Right lobe of liver (tissue), 4 donors: ENCODE data around the gene PRKCA.

Experiments used
- CTCF ChIP-seq, 4 donors: fragments of 200-600 bp in 3 of 4; fragments of 450-650 bp in 1 of 4; IDR thresholded peaks; one replicate each; pipeline versions ENCODE4 v1.5.1 to v1.8.0; 2016 to 2022; ENCODE audit warnings: antibody characterized with exemption in 4 of 4, mild to moderate bottlenecking in 2 of 4
- POLR2A ChIP-seq: fragments of 450-650 bp; IDR thresholded peaks from one replicate; pipeline ENCODE4 v1.6.1; 2017; ENCODE audit warnings: antibody characterized with exemption, mild to moderate bottlenecking
- donor health status: DM: no; HTN: no; CAD: no.
- donor health status: DM: no; HTN: no; CAD: no.
- donor health status: DM: no; HTN: yes; CAD: no.

GRCh38 chr17:66589892-66590291 is 287.5 kb downstream of the PRKCA start:
- TF ChIP-seq CTCF (IDR thresholded peaks at IDR 0.05), result no peak
- TF ChIP-seq POLR2A, result no peak
